GM21786 (cell line): ENCODE measurements around the gene RDH11.
"Not testable (repeated sequence)": the region's sequence is repeated elsewhere in the genome, so short reads cannot be mapped to it uniquely, and the experiment has no call there.

ENCODE experiments used
- ATAC-seq: cut with Tn5 transposase; IDR thresholded peaks from one replicate; pipeline ENCODE4 v1.9.1; 2021; ENCODE audit not compliant: unreplicated experiment

The RDH11 gene

GRCh38 chr14:67704484-67705089 lies 9.0 kb upstream of the RDH11 start:
- ATAC-seq = no peak

DNA sequence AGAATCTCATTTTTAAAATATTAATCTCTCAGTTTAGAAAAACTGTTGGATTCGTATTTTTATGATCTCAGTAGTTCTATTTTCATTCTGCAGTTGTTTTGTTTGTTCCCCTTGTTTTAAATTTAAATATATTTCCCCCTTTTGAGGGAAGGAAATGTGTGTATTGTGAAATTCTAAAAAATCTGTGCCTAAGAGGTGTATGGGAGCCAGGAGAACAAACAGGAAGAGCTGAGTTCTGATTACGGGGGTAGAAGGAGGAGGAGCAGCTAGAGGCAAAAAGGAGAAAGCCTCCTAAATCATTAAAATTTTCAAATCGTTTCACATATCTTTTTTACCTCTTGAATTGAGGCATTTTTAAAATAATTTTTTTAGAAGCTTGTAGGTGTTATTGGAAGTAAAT lies 8.4 kb upstream of the RDH11 start:
- ATAC-seq = no peak

DNA sequence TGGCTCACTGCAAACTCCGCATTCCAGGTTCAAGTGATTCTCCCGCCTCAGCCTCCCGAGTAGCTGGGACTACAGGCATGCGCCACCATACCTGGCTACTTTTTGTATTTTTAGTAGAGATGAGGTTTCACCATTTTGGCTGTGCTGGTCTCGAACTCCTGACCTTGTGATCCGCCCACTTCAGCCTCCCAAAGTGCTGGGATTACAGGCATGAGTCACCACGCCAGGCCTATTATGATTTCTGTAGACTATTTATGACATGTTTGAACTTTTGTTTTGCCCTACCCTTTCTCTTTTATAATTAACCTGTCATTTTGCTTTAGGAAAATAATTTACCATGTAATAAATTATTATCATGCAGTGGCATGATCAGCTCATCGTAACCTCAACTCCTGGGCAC lies 5.9 kb upstream of the RDH11 start, which contains the start of gene RDH12:
Gene RDH12, plus strand, starts transcription at position 395 of the 400 bp plus-strand sequence. CDS start 20,757 bp downstream, outside the sequence.
- not testable (repeated sequence) for ATAC-seq

- ATAC-seq = no peak
Observed at GRCh38 chr14:67698179-67698578, 2.6 kb upstream of the RDH11 start.

- no peak for ATAC-seq
Observed at GRCh38 chr14:67697006-67697405, 1.4 kb upstream of the RDH11 start.

DNA sequence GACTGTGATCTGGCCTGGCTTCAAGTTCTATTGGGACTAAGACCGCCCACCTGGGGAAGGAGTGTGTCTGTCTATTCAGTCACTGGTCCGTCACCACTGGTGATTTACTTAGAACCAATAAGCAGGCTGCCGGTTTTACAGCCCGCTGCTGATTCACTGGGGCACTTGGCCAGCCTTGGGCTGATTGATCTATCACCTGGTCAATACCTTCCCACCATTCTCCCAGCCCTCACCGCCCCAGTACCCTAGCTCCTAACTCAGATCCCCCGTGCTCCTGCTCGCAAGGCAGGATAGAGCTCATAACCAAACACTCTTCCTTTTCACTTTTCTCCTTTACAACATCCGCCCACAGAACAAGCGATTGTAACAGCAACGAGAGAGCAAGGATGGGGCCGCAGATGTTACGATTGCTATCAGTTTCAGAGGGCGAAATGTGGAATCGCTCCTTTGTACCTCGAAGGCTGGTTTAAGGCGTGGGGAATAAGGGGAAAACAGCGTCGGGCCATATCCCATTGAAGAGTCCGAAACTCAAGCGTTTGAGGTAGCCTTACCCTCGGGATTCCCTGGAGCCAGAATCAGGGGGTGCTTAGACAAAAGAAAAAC lies 672 bp downstream of the RDH11 start:
- ATAC-seq = peak; percentile 89

- no peak for ATAC-seq
Observed at GRCh38 chr14:67690011-67690410, 5.6 kb downstream of the RDH11 start.

- no peak for ATAC-seq
Observed at GRCh38 chr14:67683842-67684241, 11.7 kb downstream of the RDH11 start.

GRCh38 chr14:67680941-67681340 lies 14.6 kb downstream of the RDH11 start:
- no peak for ATAC-seq

DNA sequence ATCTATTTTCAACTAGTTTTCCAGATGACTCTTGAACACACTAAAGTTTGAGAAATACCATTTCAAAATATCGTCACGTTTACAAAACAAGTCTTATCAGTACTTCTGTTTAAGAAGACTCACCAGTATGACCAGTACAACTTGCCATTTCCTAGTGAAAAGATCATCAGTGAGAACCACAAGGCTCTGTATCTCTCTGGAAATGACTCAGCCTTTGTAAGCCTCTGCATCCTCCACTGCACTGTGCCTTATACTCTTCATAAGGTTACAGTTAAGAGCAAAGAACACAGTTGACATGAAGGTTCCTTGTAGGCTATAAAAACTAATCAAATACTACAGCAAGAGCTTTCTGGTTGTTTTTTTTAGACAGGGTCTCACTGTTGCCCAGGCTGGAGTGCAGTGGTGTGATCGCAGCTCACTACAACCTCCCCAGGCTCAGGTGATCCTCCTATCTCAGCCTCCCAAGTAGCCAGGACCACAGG lies 15.4 kb downstream of the RDH11 start:
- ATAC-seq = peak; percentile 99

GRCh38 chr14:67679006-67679405 lies 16.6 kb downstream of the RDH11 start:
- ATAC-seq = no peak

DNA sequence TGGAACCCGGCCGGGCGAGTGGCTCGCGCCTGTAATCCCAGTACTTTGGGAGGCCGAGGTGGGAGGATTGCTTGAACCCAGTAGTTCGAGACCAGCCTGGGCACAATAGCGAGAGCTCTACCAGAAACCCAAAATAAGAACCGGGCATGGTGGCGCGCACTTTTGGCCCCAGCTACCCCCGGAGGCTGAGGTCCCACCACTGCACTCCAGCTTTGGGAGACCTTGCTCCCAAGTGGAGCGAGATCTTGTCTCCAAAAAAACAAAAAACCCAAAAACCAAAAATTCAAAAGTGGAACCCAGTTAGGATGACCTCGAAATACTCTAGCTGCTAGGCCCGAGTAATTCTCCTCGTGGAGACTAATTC lies 20.4 kb downstream of the RDH11 start:
- ATAC-seq = no peak

- ATAC-seq = peak; percentile 86
Observed at GRCh38 chr14:67674480-67675218, 20.9 kb downstream of the RDH11 start, which contains the start of gene VTI1B. Gene VTI1B, minus strand, starts transcription at chr14:67674632. Its CDS starts 143 bp downstream, at chr14:67674489.

DNA sequence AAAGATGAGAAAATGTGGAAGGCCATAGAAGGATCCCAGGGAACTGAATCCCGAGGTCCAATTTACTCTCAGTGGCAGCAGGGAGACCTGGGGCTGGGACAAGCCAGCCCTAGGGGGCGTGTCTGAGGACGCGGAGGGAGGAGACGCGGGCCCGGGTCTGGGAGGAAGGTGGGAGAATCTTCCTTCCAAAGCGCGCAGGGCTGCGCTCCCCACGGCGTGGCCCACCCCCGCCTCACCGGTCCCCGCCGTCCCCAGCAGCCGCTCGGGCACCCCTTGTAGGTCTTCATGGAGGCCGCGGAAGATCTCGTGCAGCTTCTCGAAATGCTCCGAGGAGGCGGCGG lies 21.5 kb downstream of the RDH11 start:
- peak; percentile 51 for ATAC-seq

GRCh38 chr14:67673451-67673850 lies 22.1 kb downstream of the RDH11 start:
- ATAC-seq = no peak

- ATAC-seq = no peak
Observed at GRCh38 chr14:67668559-67668958, 27.0 kb downstream of the RDH11 start.

- no peak for ATAC-seq
Observed at GRCh38 chr14:67666750-67667449, 28.7 kb downstream of the RDH11 start.

- no peak for ATAC-seq
Observed at GRCh38 chr14:67665868-67666267, 29.7 kb downstream of the RDH11 start.

GRCh38 chr14:67663633-67664032 lies 31.9 kb downstream of the RDH11 start:
- no peak for ATAC-seq

DNA sequence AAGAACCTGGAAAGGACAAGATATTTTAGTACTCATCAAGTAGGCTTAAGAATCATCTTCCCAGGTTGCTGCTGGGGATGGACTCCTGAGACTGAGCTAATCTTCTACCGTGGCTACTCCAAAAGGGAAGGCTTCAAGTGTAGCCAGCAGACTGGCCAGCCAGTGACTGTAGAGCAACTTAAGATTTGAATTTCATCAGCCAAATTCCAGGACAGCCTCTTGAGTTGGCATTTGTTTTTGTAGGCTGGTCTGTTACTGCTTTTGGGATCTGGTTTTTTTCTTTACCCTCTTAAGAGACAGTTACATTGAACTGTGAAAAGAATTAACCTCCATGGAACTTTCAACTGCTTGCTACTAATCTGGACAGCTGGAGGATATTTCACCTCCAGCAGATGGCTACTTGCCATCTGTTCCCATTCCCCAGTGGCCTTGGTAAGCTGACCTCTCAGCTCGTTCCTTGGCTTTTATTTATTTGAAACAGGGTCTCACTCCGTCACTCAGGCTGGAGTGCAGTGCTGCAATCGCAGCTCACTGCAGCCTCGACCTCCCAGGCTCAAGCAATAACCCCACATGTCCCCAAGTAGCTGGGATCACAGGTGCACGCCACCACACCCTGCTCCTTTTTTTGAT lies 41.8 kb downstream of the RDH11 start:
- ATAC-seq = no peak

- ATAC-seq = no peak
Observed at GRCh38 chr14:67652189-67652588, 43.4 kb downstream of the RDH11 start.
